Cortex of kidney (tissue), 1 donor: ENCODE data around the gene SINHCAF.
"Not testable (repeated sequence)": the region's sequence is repeated elsewhere in the genome, so short reads cannot be mapped to it uniquely, and the experiment has no call there.

ENCODE experiments used
- DNase-seq: peaks from one replicate; lab custom pipeline; 2025; lab: John Stamatoyannopoulos, UW

Gene SINHCAF

DNA sequence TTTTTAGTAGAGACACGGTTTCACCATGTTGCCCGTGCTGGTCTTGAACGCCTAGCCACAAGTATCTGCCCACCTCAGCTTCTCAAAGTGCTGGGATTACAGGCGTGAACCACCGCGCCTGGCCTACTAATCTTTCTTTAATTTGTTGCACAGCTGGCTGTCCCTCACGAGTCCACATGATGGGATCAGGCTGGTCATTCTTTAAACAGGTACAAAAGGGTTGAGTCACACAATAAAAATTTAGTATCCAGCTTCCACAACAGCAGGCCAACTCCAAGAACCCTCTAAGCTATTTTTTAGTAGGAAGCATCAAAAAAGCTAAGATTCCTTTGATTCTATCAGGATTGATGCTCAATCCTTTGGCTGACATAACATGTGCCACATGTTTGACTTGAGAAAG is 17.8 kb downstream of the SINHCAF start:
- DNase-seq = no peak

DNA sequence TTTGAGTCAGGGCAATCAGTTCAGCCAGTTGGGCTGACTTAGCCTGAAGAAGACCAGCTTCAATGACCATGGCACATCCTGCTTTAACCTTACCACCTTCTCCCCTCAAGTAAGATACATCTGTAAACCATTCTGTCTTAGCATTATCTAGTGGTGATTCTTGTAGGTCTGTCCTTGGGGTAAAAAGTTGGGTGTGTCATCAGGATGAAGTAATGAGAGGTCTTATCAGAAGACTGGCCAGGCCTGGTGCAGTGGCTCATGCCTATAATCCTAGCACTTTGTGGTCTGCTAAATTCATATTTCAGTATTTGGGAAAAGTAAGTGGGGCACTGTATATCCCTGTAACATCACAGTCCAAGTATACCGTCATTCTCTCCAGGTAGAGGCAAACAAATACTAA is 19.1 kb downstream of the SINHCAF start:
- DNase-seq = no peak

DNA sequence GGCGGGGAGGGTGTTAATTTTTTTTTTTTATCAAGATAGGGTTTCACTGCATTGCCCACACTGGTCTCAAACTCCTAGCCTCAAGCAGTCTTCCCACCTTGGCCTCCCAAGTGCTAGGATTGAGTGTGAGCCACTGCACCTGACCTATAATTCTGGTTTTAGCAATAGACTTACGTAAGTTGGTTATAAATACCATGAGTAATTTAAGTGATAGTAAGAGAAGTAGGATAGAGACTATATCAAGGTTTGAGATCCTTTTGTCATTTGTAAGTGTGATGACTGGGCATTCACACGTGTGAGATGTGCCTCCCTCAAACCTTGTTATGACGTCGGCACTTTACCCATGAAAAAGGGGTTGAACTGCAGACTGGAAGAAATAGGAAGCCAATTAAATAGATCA is 22.5 kb downstream of the SINHCAF start:
- no peak for DNase-seq

DNA sequence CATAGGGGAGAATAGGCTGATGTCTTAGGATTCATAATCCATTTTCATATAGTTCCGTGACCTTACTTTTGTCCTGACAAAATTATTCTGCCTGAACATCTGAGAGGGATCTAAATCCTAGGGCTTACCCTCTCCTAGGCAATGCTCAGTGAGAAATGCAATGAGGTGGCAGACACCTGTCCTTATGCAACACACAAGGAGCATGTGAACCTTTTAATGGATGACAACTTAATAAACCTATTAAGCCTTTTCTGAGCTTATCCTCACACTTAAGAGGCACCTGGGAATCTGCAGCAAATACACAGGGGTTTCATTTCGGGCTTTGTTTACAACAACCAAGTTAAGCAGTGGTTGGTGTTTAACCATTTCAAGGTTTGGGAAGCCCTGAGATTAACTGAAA is 24.6 kb downstream of the SINHCAF start:
- DNase-seq = no peak

DNA sequence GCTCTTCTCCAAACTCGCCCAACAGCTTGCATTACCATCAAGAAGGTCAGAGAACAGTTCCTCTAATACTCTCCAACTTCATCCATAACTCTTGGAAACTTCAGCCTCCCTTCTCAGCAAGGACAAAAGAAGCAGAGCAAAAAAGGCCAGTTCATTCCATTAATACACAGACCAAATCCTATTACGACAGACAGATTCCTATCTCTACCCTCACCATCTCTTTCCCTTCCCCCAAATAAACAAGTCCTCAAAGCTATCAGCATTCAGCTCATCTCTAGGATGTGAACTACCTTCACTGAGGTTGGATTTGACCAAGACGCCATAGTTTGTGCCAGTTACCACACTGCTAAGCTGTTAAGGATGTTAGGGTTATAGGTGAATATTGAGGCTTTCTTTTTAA is 25.2 kb downstream of the SINHCAF start:
- DNase-seq = no peak

DNA sequence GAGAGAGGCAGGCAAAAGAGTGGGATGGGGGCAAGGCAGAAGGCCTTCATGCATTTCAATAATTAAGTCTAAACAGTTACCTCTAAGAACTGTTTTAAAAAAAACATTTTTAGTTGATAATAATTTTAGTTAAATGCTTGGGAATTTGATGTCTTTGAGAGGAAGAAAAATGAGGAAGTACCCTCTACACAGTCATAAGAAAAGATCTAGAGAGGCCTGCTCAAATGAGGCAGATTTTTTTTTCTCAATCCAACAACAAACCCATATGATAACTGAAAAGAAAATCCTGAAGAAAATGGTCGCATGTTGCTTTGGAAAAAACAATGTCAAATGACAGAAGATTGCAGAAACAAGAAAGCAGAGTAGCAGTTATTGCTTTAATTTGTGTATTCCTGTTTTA is 25.6 kb downstream of the SINHCAF start:
- DNase-seq = no peak

DNA sequence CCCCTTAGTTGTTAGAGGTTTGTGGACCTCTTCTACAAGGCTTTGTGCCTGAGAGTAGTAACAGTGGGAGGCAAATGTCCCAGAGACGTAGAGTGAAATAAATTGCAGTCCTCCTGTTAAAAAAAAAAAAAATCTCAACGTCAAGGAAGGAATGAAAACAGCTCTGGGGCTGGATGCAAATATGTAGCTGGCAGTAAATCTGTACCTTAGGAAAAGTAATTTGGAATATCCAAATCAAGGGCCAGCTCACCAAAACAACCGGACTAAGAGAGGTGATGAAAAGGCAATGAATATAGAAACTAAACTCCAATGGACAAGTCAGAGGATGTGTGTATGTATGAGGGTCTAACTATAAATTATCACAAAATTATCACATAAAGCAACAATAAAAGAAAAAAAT is 27.0 kb downstream of the SINHCAF start:
- DNase-seq = no peak

DNA sequence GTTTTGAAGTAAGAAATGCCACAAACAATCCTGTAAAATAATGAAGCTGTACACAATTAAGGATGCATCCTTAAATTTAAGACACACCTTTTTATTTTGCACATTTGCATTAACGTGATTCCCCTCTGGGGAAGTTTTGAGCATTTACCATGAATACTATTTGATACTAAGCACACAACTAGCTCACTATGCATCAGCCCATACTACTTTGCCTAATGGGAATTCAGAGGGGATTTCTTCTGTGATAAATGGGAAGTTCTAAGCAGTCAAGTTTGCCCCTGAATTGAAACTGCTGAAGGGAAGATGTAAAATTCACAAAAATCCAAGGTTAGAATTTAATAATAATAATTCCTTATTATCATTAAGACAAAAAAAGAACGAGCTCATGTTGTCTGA is 27.4 kb downstream of the SINHCAF start:
- no peak for DNase-seq

DNA sequence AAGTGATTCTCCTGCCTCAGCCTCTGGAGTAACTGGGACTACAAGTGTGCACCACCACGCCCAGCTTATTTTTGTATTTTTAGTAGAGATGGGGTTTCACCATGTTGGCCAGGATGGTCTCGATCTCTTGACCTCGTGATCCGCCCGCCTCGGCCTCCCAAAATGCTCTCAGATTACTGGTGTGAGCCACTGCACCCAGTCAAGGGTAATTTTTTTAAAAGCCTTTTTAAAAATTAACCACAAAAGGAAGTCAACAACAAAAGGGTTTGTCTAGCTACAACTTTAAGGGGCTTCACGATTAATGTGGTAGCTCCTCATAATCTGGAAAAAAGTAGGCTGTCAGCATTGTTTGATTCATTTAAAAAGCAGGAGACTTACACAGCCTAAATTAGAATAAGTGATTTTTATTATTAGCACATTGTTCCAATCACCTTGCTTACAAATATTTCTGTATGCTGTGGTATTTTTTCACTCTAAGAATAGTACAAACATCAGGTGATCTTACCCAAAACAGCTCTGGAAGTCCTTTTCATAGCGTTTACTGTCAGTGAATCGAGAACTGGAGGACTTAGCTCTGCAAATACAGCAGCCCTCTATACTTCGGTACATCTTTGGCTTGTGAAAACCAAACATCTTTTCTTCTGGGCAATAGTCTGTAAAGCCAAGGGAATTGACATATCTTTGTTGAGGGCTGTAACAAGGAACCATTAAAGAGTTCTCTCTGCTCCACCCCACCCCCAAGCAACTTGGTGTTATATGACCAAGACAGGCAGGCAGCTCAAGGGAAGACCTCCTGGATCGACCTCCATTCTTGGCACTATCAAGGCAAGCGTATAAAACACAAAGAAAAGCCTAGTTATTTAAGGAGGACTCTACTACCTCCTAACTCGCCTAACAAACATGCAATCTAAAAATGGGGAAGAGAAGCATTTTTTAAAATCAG is 28.1 kb downstream of the SINHCAF start:
- no peak for DNase-seq

DNA sequence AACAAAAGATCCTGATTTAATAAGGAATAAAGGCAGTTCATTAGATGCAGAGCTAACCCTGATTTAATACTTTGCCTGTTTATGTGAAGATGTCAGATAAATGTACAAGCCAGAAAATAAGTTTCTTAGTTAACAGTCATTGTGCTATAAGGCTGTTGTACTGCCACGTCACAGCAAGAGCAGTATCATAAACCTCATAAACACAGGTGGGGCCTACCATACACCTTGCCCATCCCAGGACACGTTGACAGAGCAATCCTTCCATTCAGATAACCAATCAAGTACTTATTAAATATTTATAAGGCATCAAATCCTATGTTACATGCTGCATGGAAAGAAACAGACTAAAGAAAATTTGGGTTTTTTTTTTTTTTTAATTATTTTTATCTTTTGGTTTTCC is 36.5 kb downstream of the SINHCAF start:
- DNase-seq = no peak

DNA sequence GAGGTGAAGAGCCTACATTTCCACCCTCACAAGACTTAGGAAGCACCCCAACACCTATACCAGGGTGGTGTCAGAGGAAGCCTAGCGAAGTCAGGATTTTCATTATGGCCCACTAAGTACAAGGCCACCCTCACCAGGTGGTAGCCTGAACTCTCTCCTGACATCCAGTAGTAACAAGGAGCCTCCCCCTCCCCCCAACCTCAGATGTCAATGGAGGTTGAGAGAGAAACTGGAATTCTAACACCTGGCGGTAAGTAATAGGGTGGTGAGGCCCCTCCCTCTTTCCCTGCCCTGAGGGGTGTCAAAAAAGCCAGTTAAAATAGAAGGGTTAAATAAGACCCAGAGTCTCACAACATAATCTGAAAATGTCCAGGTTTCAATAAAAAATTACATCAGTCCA is 37.6 kb downstream of the SINHCAF start:
- DNase-seq = no peak

DNA sequence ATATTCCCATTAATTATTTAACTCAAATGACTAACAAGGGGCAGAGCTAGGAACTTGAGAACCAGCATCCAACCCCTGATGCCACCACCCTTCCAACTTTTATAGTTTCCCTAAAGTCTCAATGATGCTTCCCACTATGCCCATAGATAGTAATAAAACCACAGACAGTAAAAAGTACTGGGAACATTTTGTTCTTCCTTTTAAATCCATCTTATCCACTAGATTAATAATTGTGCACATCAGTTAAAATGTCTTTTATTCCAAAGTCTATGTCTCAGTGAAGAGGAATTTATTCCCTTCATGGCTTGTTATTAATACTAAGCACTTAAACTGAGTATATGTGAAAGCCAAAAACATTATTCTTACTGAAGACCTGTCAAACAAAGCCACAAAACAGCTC is 45.8 kb downstream of the SINHCAF start:
- no peak for DNase-seq

DNA sequence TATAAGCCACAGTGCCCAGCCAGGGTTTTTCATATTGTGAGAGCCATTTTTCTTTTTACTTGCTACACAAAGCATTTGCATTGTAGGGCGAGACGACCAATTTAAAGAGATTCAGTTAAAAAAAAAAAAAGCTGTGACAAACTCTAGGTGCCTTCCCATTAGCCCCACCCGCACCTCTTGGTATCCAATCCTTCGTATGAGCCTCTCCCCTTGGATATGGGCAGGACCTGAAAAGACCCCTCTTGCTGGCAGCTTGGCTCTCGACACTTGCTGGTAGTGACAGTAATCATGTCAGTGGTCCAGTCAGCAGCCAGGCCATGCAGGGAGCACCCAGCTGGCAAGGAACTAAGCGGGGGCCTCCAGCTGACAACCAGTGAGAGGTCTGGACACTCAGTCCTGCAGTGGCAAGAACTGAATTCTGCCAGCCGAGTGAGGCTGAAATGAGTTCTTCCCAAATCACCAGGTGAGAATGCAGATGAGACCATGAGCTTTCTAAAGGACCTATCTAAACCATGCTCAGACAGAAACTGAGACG is 46.5 kb downstream of the SINHCAF start:
- no peak for DNase-seq

DNA sequence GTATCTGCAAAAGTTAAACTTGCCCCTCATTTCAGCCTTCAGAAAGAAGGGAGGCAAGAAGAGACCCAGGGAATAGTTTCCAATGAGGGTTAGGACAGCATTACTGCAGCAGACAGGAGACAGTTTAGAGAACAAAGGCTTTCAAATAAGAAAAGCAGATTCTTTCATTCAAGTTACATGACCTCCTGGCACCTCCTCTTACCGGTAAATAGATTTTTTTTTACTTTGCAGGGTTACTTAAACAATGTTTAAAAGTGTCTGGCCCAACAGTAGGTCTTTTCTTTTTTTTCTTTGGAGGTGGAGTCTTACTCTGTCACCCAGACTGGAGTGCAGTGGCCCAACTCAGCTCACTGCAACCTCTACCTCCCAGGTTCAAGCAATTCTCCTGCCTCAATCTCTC is 47.1 kb downstream of the SINHCAF start:
- no peak for DNase-seq

DNA sequence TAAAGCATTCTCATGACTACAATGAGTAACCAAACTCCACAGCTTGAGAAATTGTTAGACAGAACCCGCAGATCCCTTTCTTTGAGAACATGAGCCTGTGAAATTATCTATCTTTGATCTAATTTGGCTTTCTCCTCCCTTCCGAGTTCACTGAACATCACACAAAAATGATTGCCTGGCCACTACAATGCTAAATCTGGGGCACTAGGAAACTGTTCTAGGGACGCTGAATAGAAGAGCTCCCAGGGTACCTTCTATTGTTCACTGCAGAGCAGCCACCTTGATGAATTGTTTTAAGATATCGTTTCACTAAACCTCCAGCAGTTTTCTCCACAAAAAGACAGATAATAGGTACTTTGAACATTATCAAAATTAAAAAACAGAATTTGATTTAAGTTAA is 47.5 kb downstream of the SINHCAF start:
- no peak for DNase-seq

DNA sequence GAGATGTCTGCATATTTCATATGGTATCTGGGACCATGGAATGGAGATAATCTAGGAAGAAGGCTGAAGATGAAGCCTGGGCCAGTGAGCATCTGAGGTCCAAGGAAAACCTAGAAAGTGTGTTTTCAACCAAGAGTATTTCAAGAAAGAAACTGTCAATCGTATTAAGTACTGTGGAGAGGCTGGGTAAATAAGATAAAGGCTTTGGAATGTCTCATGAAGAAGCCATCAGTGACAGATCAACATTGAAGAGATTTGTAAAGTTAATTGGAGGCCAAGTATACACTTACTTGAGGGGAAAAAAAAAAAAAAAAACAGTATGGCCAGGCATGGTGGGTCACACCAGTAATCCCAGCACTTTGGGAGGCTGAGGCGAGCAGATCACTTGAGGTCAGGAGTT is 48.9 kb downstream of the SINHCAF start:
- no peak for DNase-seq

DNA sequence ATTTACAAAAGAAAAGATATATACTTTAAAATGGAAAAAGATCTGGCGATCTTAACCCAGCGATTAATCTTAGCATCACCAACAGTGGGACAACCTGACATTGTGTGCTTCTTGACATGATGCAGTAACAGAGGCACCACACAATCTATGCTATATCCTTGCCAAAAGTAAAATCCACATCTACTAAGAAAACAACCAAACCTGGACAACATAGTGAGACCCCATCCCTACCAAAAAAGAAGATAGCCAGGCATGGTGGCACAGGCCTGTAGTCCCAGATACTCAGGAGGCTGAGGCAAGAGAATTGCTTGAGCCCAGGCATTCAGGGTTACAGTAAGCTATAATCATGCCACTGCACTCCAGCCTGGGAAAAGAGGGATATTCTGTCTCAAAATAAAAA is 50.5 kb downstream of the SINHCAF start:
- no peak for DNase-seq

DNA sequence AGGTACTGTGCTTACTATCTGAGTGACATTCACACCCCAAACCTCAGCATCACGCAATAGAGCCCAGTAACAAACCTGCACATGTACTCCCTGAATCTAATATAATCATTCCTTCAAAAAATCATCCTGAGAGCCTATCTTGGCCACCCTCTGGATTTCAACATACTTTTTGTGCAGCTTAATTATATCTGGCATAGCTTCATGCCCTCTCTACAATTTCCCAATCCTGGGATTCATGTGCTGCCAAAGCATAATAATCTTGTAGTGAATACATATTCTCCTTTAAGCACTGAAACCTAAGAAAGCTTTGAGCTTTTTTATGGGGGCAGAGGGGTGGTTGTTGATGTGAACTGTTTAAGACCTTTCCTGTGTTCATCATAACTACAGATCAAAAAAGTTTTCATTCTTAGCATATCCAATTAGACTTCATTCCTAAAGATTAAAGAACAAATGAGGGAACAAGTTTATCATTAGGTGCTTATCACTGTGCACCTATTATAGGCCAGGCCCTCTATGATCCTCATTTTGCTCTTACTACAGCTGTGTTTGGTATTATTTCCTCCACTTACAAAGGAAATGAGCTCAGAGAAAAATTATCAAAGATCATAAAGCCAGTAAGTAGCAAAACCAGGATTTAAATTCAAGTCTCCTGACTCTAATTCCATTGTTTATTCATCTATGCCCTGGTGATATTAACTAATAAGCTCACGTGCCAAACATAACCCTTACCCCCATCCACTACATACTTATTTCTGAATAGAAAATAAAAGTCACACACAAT is 51.2 kb downstream of the SINHCAF start:
- no peak for DNase-seq

DNA sequence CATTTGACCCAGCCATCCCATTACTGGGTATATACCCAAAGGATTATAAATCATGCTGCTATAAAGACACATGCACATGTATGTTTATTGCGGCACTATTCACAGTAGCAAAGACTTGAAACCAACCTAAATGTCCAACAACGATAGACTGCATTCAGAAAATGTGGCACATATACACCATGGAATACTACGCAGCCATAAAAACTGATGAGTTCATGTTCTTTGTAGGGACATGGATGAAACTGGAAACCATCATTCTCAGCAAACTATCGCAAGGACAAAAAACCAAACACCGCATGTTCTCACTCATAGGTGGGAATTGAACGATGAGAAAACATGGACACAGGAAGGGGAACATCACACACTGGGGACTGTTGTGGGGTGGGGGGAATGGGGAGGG is 52.2 kb downstream of the SINHCAF start:
- DNase-seq = not testable (repeated sequence)

DNA sequence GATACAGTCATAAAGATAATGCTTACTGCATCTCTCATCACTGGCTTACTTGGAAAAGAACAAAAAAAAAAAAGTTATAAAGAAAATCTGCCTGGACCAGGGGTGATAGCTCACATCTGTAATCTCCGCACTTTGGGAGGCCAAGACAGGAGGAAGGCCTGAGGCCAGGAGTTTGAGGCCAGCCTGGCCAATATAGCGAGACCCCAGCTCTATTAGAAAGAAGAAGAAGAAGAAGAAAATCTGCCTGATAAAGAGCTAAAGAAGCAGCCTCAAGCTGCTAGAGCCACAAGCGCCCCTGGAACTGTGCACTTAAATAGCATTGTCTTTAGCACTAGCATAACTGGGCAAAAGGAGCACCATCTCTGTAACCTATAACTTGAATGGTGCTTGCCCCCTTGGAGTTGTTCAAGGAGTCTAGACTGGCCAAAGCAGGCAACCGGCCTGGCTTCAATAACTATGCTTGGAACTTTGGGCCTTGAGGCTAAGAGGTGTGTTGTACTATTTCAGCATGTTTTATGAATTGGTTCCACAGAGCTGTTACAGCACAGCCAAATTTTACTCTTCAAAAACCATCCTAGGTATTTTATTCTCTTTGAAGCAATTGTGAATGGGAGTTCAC is 53.2 kb downstream of the SINHCAF start:
- DNase-seq = no peak

DNA sequence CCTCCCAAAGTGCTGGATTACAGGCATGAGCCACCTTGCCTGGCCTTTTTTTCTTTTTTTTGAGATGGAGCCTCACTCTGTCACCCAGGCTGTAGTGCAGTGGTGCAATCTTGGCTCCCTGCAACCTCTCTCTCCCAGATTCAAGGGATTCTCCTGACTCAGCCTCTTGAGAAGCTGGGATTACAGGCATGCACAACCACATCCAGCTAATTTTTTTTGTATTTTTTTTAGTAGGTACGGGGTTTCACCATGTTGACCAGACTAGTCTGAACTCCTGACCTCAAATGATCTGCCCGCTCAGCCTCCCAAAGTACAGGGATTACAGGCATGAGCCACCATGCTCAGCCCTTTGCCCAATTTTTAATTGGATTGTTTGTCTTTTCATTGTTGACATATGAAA is 58.0 kb downstream of the SINHCAF start:
- DNase-seq = no peak

DNA sequence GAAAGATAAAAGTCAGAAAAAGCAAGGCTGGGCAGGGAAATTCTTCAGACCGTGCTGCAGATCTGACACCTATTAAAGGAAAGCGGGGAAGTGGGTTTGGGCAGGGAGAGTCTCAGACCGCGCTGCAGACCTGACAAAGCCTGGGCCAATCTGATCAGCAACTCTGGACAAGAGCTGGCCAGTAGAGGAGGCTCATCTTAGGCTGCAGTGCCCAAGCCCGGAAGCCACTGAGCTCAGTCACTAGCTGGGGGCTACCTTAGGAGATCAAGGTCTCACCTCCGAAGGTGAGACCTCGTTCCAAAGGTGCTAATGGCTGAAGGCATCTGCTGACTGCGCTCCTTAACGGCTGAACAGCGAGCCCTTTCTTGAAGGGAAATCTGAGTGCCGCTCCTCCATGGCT is 60.2 kb downstream of the SINHCAF start:
- DNase-seq = no peak

DNA sequence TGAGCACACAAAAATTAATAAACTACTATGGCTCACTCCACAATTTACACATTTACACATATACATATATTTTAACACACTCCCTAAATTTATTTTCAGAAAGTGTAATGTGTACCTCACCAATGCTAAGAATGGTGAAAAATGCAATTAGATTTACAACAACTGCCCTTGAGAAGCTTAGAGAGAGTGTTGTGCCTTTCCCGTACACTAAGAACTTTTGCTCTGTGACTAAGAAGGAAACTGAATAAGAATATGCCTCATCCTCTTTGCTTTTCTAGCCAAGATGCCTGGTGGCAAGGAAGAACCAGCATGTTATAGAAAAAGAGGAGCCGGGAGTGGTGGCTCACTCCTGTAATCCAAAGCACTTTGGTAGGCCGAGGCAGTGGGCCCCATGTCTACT is 62.3 kb downstream of the SINHCAF start:
- no peak for DNase-seq
